Measurements from ENCODE around the gene DLX6. TPM values are rescaled to one million over a fixed set of nuclear protein-coding genes. Genes with fewer than 3 reads are reported as not detected.

The DLX6 gene
- total RNA-seq, 2 donors from 2014 or later: not detected

- Mint-ChIP-seq H3K27ac (no peak overlapping the region), H3K4me1 (ENCODE audit: low read depth) (peaks cover 16% of the 10 kb centered on the region), H3K36me3 (ENCODE audit: insufficient read depth in 2 of 2) (peaks cover 6 to 8% of the 10 kb centered on the region in 2 donors), H3K4me3 (no peak overlapping the region), H3K9me3 (peaks cover 0 to 3% of the 10 kb centered on the region in 2 donors), H3K27me3 (ENCODE audit: low read depth) (peaks cover 93% of the 10 kb centered on the region)
- DNase-seq: no peak
- no peak for ATAC-seq (replicated peaks in 1 of 2)
These were observed 16.0 kb upstream of the DLX6 start for GRCh38 chr7:96989241-96989858.

GRCh38 chr7:96989859-96990317 lies 15.5 kb upstream of the DLX6 start:
- no peak for ATAC-seq (replicated peaks in 1 of 2)
- no peak for DNase-seq
- H3K4me3 Mint-ChIP-seq: no peak overlapping the region
- H3K9me3 Mint-ChIP-seq: peaks cover 0 to 3% of the 10 kb centered on the region in 2 donors
- H3K36me3 Mint-ChIP-seq (ENCODE audit: insufficient read depth in 2 of 2): peaks cover 6 to 8% of the 10 kb centered on the region in 2 donors
- no peak overlapping the region for H3K27ac Mint-ChIP-seq
- peaks cover 94% of the 10 kb centered on the region for H3K27me3 Mint-ChIP-seq (ENCODE audit: low read depth)
- peaks cover 16% of the 10 kb centered on the region for H3K4me1 Mint-ChIP-seq (ENCODE audit: low read depth)

GRCh38 chr7:96991546-96992191 lies 13.7 kb upstream of the DLX6 start:
- no peak overlapping the region for H3K27ac Mint-ChIP-seq
- H3K4me1 Mint-ChIP-seq (ENCODE audit: low read depth): peaks cover 17% of the 10 kb centered on the region
- DNase-seq: no peak
- H3K9me3 Mint-ChIP-seq: peaks cover 0 to 3% of the 10 kb centered on the region in 2 donors
- ATAC-seq (replicated peaks in 1 of 2): no peak
- H3K27me3 Mint-ChIP-seq (ENCODE audit: low read depth): peaks cover 96% of the 10 kb centered on the region
- H3K4me3 Mint-ChIP-seq: peak overlapping the region in 1 of 2 donors; percentile 3
- H3K36me3 Mint-ChIP-seq (ENCODE audit: insufficient read depth in 2 of 2): peaks cover 6 to 8% of the 10 kb centered on the region in 2 donors

- Mint-ChIP-seq H3K27me3 (ENCODE audit: low read depth) (peaks cover 97% of the 10 kb centered on the region), H3K4me1 (ENCODE audit: low read depth) (peaks cover 24% of the 10 kb centered on the region), H3K4me3 (peak overlapping the region in 1 of 2 donors; percentile 17), H3K27ac (peak overlapping the region; percentile 57), H3K9me3 (peaks cover 0 to 3% of the 10 kb centered on the region in 2 donors), H3K36me3 (ENCODE audit: insufficient read depth in 2 of 2) (peaks cover 6 to 8% of the 10 kb centered on the region in 2 donors)
- ATAC-seq (replicated peaks in 1 of 2): no peak
- DNase-seq: no peak
These were observed 13.0 kb upstream of the DLX6 start for GRCh38 chr7:96992192-96993005.

- Mint-ChIP-seq H3K9me3 (peaks cover 0 to 3% of the 10 kb centered on the region in 2 donors), H3K4me1 (ENCODE audit: low read depth) (peaks cover 27% of the 10 kb centered on the region), H3K4me3 (no peak overlapping the region), H3K27ac (peak overlapping the region; percentile 57), H3K27me3 (ENCODE audit: low read depth) (peaks cover 97% of the 10 kb centered on the region), H3K36me3 (ENCODE audit: insufficient read depth in 2 of 2) (peaks cover 6 to 8% of the 10 kb centered on the region in 2 donors)
- ATAC-seq (replicated peaks in 1 of 2) (no peak), DNase-seq (no peak)
These were observed 12.1 kb upstream of the DLX6 start for GRCh38 chr7:96993094-96993865.

GRCh38 chr7:96993980-96994379 lies 11.4 kb upstream of the DLX6 start:
- peaks cover 27% of the 10 kb centered on the region for H3K4me1 Mint-ChIP-seq (ENCODE audit: low read depth)
- peaks cover 6 to 8% of the 10 kb centered on the region in 2 donors for H3K36me3 Mint-ChIP-seq (ENCODE audit: insufficient read depth in 2 of 2)
- DNase-seq (no peak), ATAC-seq (replicated peaks in 1 of 2) (no peak)
- H3K9me3 Mint-ChIP-seq: peaks cover 0 to 3% of the 10 kb centered on the region in 2 donors
- no peak overlapping the region for H3K27ac Mint-ChIP-seq
- H3K27me3 Mint-ChIP-seq (ENCODE audit: low read depth): peaks cover 96% of the 10 kb centered on the region
- no peak overlapping the region for H3K4me3 Mint-ChIP-seq

GRCh38 chr7:96995406-96996110 lies 9.8 kb upstream of the DLX6 start:
- H3K27me3 Mint-ChIP-seq (ENCODE audit: low read depth): peaks cover 96% of the 10 kb centered on the region
- no peak overlapping the region for H3K27ac Mint-ChIP-seq
- ATAC-seq (replicated peaks in 1 of 2): no peak
- peaks cover 0 to 3% of the 10 kb centered on the region in 2 donors for H3K9me3 Mint-ChIP-seq
- H3K36me3 Mint-ChIP-seq (ENCODE audit: insufficient read depth in 2 of 2): peaks cover 5 to 7% of the 10 kb centered on the region in 2 donors
- H3K4me1 Mint-ChIP-seq (ENCODE audit: low read depth): peaks cover 22% of the 10 kb centered on the region
- no peak for DNase-seq
- H3K4me3 Mint-ChIP-seq: no peak overlapping the region

GRCh38 chr7:96996111-96996957 lies 9.0 kb upstream of the DLX6 start:
- DNase-seq (no peak), ATAC-seq (replicated peaks in 1 of 2) (no peak)
- H3K4me1 Mint-ChIP-seq (ENCODE audit: low read depth): peaks cover 22% of the 10 kb centered on the region
- peaks cover 7 to 8% of the 10 kb centered on the region in 2 donors for H3K36me3 Mint-ChIP-seq (ENCODE audit: insufficient read depth in 2 of 2)
- peaks cover 0 to 3% of the 10 kb centered on the region in 2 donors for H3K9me3 Mint-ChIP-seq
- H3K27me3 Mint-ChIP-seq (ENCODE audit: low read depth): peaks cover 97% of the 10 kb centered on the region
- no peak overlapping the region for H3K27ac Mint-ChIP-seq
- H3K4me3 Mint-ChIP-seq: no peak overlapping the region

- Mint-ChIP-seq H3K9me3 (peaks cover 0 to 3% of the 10 kb centered on the region in 2 donors), H3K4me1 (ENCODE audit: low read depth) (peaks cover 22% of the 10 kb centered on the region), H3K27me3 (ENCODE audit: low read depth) (peaks cover 97% of the 10 kb centered on the region), H3K27ac (no peak overlapping the region), H3K36me3 (ENCODE audit: insufficient read depth in 2 of 2) (peaks cover 7 to 8% of the 10 kb centered on the region in 2 donors), H3K4me3 (no peak overlapping the region)
- no peak for DNase-seq
- ATAC-seq (replicated peaks in 1 of 2): no peak
These were observed 8.3 kb upstream of the DLX6 start for GRCh38 chr7:96996958-96997511.

GRCh38 chr7:96997512-96998032 lies 7.8 kb upstream of the DLX6 start:
- peaks cover 7 to 8% of the 10 kb centered on the region in 2 donors for H3K36me3 Mint-ChIP-seq (ENCODE audit: insufficient read depth in 2 of 2)
- no peak overlapping the region for H3K4me3 Mint-ChIP-seq
- peaks cover 97% of the 10 kb centered on the region for H3K27me3 Mint-ChIP-seq (ENCODE audit: low read depth)
- no peak overlapping the region for H3K27ac Mint-ChIP-seq
- no peak for DNase-seq
- peaks cover 0 to 3% of the 10 kb centered on the region in 2 donors for H3K9me3 Mint-ChIP-seq
- H3K4me1 Mint-ChIP-seq (ENCODE audit: low read depth): peaks cover 17% of the 10 kb centered on the region
- ATAC-seq (replicated peaks in 1 of 2): no peak

GRCh38 chr7:96998333-96998732 lies 7.0 kb upstream of the DLX6 start:
- H3K9me3 Mint-ChIP-seq: peaks cover 0 to 2% of the 10 kb centered on the region in 2 donors
- DNase-seq (no peak), ATAC-seq (replicated peaks in 1 of 2) (no peak)
- H3K36me3 Mint-ChIP-seq (ENCODE audit: insufficient read depth in 2 of 2): peaks cover 4 to 5% of the 10 kb centered on the region in 2 donors
- H3K27ac Mint-ChIP-seq: no peak overlapping the region
- peaks cover 97% of the 10 kb centered on the region for H3K27me3 Mint-ChIP-seq (ENCODE audit: low read depth)
- no peak overlapping the region for H3K4me3 Mint-ChIP-seq
- peaks cover 11% of the 10 kb centered on the region for H3K4me1 Mint-ChIP-seq (ENCODE audit: low read depth)
